ENCODE data around the gene ATP1A3. TPM values are rescaled to one million over a fixed set of nuclear protein-coding genes. Genes with fewer than 3 reads are reported as not detected.

ATP1A3 gene
- total RNA-seq, 1 experiment from 2014 or later: 12.1 TPM

DNA sequence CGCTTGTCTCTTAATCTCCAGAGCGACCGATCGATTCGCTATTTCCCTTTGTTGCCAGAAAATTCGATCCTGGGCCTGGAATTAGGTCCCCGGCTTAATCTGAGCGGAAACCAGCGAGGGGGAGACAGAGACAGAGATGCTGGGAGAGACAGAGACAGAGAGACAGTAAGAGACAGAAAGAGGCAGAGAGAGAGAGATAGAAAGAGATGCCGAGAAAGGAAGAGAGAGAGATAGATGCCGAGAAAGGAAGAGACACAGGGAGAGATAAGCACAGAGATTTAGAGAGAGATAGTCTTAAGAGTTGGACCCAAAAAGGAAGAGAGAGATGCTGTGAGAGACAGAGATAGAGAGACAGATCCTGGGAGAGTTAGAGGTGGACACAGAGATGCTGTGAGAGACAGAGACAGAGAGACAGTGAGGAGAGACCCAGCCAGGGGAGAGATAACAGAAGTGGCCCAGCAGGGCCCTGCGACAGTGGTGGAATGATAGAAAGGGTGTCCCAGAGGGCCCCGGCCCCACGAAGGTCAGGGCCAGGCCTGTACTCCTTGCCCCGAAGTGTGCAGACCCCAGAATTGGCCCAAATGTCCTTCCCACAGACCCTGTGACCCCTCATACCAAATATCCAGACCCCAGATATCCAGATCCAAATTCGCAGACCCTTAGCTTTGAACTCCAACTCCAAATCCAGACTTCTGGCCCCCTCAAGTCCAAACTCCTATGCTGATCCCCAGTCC, 67.1 kb downstream of the ATP1A3 start:
- H3K9me3 ChIP-seq (replicated peaks): no peaks in the 10 kb centered on the region
- H3K36me3 ChIP-seq: no peaks in the 10 kb centered on the region
- H3K27ac ChIP-seq: no peak overlapping the region
- peaks cover 56% of the 10 kb centered on the region for H3K27me3 ChIP-seq
- no peak overlapping the region for H3K4me3 ChIP-seq
- no peak for DNase-seq
- no peaks in the 10 kb centered on the region; the same call in 1 of the 2 replicates for H3K4me1 ChIP-seq

DNA sequence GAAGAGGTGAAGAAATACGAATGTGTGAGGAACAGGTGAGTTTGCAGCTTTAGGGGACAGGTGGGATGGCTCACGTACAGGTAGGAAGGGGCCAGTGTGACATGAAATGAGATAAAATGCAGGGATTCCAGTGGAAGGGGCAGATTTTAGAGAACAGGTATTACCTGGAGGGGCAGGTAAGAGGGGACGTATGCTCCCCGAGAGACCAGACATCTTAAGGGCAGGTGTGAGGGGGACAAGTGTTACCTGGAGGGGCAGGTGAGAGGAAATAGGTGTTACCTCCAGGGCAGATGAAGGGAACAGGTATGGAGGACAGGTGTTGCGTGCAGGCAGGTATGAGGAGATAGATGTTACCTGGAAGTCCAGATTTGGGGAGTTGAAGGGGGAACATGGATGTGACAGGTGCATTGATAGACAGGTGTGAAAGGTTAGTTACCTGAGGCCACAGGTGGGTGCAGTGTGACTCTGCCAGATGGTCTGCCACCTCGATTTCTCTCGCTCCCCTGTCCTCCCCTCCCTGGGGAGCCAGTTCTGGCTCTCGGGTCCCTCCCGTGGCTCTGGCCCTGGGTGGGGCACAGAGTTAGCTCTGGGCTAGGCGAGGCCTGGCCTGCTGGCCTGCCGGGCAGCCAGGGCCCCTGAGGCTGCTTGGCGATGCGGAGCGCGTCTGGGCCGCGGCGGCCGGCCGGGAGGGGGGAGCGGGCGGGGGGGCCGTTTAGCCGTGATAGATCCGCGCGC, 67.8 kb downstream of the ATP1A3 start:
- Histone ChIP-seq H3K36me3 (no peaks in the 10 kb centered on the region), H3K4me3 (no peak overlapping the region), H3K27ac (no peak overlapping the region), H3K9me3 (replicated peaks) (no peaks in the 10 kb centered on the region), H3K4me1 (no peaks in the 10 kb centered on the region), H3K27me3 (peaks cover 49% of the 10 kb centered on the region)
- DNase-seq: no peak

DNA sequence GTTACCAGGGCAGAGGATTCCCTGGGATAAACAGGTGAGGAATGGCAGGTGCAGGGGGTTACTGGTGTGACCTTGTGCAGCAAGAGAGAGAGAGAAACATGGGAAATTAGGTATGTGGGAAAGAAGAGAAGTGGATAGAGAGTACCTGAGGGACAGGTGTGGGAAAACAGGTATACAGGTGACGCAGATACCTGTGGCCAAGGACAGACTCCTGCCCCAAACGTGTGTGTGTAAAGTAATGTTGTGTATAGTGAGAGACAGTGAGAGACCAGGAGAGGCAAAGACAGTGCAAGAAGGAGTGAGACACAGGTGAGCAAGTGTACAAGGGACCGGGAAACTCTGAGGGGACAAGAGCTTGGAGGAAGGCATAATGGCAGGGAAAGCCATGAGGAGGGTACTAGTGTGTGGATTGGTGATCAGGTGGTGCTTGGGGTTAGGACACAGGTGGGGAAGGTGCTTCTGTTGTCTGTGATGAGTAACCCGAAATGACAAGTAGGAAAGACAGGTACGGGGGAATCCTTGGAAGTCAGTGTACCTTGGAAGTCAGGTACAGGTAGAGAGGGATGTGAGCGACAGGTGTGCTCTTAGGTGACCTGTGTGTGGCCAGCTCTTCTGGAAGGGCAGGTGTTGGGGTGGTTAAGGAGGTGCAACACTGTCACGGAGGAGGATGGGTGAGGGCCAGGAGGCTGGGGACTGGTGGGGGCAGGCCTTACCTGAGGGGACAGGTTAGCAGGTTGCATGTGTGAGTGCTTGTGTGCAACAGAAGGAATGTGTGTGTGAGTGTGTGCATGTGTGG, 68.6 kb downstream of the ATP1A3 start:
- peaks cover 41% of the 10 kb centered on the region for H3K27me3 ChIP-seq
- H3K27ac ChIP-seq: no peak overlapping the region
- no peaks in the 10 kb centered on the region for H3K36me3 ChIP-seq
- no peak overlapping the region for H3K4me3 ChIP-seq
- no peaks in the 10 kb centered on the region for H3K9me3 ChIP-seq (replicated peaks)
- no peaks in the 10 kb centered on the region for H3K4me1 ChIP-seq
- DNase-seq: no peak

DNA sequence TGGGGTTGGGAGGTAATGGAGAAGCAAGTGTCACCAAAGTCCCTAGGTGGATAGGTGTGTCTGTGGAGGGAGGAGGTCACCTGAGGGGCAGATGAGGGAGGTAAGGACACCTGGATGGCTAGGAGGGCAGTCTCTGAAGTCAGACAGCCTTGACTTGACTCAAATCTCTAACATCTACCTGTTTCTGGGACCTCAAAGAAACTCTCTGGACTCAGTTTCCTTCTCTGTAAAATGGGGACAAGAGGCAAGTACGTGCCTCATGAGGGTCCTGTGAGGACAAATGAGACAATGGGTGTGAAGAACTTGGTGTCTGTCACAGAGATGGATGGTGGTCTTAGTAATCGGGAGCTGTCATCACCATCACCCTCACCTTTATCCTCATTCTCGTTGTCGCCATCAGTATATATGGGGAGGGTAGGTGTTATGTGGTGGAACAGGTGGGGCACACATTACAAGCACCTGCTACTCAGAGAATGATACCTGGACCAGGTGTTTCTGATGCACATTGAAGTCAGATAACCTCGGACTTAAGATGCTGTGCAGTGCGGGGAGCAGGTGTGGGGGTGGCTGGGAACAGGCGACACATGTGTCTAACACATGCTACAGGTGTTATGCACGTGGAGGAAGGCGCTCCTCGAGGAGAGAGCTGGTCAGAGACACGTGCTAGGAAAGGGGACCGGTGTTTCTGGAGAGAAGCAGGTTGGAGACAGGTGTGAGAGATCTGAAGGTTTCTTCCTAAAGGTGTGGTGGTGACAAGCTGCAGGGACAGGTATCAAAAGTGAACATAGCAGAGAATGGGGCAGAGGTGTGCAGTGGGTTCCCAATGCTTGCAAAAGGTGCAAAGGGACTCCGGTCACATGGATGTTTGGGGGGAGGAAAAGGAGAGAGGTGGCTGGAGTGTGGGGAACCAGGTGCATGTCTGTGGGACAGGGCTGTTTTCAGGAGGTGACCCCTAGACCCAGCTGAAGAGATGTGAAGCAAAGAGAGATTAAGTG, 69.6 kb downstream of the ATP1A3 start:
- Histone ChIP-seq H3K27me3 (peaks cover 32% of the 10 kb centered on the region), H3K4me3 (no peak overlapping the region), H3K36me3 (no peaks in the 10 kb centered on the region), H3K9me3 (replicated peaks) (no peaks in the 10 kb centered on the region), H3K27ac (no peak overlapping the region), H3K4me1 (no peaks in the 10 kb centered on the region)
- DNase-seq: no peak

DNA sequence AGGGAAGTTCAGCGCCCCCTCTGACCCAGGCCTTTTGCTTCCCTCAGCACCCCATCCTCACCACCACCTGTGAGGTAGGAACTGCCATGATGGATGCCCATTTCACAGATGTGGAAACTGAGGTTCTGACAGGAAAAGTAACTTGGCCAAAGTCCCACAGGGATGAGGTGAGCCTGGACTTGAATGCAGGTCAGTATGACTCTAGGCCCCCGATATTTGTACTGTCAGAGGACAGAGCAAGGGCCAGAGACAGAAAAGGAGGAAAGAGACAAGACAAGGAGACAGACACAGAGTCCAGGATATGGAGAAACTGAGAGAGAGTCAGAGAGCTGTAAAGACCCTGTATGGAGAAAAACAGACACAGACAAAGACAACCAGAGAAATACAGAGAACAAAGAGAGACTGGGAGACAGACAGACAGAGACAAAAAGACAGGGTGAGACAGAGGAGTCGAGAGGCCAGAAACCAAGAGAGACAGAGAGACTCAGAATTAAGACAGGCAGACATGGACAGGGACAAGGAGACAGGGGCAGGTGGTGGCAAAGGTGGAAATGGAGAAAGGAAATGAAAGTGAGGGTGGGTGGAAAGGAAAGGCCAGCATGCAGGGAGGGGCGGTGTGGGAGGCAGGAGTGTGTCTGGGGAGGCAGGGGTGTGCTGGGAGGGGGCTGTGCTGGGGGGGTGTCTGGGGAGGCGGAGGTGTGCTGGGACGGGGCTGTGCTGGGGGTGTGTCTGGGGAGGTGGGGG, 70.8 kb downstream of the ATP1A3 start:
- no peaks in the 10 kb centered on the region for H3K4me1 ChIP-seq
- no peaks in the 10 kb centered on the region for H3K9me3 ChIP-seq (replicated peaks)
- H3K27me3 ChIP-seq: peaks cover 25% of the 10 kb centered on the region
- H3K4me3 ChIP-seq: no peak overlapping the region
- no peaks in the 10 kb centered on the region for H3K36me3 ChIP-seq
- H3K27ac ChIP-seq: no peak overlapping the region
- DNase-seq: no peak

DNA sequence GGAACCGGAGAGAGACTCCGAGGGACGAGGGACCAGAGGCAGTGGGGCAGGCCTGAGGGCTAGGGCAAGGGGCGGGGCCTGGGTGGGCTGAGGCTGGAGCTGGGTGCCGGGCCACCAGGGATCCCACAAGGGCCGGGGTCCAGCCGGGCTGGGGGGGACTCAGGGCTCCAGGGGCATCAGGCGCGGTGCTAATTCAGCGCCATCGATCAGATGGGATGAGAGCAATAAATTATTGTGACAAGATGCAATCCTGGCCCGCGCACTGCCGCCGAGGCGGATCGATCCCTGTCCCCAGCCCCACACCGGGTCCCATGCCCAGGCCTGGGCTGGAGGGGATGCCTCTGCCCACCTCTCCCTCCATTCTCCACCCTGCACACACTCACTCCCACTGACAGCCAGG, 71.4 kb downstream of the ATP1A3 start:
- Histone ChIP-seq H3K9me3 (replicated peaks) (no peaks in the 10 kb centered on the region), H3K4me3 (no peak overlapping the region), H3K27me3 (peaks cover 27% of the 10 kb centered on the region), H3K27ac (no peak overlapping the region), H3K4me1 (no peaks in the 10 kb centered on the region), H3K36me3 (no peaks in the 10 kb centered on the region)
- DNase-seq: no peak

DNA sequence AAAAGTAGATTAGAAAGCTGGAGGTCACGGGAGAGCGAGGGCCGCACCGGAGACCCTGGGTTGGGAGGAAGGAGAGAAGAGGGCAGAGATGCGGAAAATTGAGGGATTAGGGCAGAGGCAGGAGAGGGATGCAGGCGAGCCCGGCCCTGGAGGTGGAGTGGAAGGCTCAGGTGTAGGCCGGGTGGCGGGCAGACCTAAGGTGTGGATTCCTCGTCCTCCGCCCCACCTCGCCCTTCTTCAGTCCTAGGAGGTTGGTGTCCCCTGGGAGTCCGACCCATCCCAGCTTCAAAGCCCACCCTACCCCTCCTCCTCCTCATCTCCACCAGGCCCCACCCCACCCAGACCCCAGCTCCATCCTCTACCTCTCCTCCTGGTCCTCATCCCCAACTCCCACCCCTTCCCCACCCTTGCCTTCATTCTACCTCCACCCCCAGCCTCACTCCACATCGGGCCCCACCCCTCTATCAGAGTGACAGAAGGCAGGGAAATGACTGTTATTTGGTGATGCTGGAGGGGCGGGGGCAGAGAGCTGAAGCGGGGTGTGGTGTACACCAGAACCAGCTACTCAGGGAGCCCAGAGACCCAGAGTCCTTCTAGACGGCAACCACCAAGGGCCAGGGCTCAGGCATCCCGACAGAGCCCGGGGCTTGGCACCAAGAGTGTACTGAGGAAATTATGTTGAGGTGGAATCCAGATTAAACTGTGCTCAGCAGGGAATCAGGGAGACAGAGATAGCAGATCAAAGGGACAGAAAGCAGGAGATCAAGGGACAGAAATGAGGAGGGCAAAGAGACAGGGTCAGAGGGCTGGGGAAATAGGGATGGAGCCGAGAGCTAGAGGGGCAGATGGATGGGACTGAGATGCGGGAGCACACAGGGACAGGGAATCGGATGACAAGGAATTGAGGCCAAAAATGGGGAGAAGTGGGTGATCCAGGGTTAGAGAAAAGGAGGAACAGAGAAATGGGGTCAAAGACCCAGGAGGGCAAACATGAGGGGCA, 72.2 kb downstream of the ATP1A3 start:
- Histone ChIP-seq H3K27me3 (peaks cover 25% of the 10 kb centered on the region; the same call in 1 of the 2 replicates), H3K27ac (no peak overlapping the region), H3K4me3 (no peak overlapping the region), H3K4me1 (no peaks in the 10 kb centered on the region), H3K36me3 (no peaks in the 10 kb centered on the region), H3K9me3 (replicated peaks) (no peaks in the 10 kb centered on the region)
- DNase-seq: no peak

DNA sequence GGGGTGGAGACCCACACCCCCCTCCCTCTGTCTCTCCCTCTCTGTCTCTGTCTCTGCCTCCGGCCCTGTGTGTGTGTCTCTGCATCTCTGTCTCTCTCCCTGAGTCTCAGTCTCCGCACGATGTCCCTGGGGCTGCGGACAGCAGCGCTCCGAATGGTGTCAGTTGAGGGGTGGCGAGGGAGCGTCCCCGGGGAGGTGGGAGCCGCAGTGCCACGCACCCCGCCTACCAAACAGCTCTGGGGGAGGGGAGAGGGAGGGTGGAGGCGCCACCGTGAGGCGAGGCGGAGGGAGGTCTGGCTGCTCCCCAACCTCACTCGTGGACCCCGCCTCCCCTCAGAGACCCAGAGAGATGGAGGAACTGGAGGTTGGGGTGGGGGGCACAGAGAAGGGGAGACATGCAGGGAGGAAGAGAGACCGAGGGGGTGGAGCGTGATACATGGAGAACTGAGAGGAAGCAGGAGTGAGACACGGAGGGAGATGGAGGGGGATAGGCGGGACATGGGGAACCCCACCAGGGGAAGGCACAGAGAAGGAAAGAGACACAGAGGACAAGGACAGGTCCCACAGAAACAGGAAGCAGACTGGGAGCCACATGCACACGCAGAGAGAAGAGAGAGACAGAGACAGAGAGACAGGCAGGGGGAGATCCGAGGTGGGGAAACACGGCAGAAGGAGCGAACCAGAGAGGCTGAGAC, 73.0 kb downstream of the ATP1A3 start:
- Histone ChIP-seq H3K36me3 (no peaks in the 10 kb centered on the region), H3K4me3 (no peak overlapping the region), H3K27me3 (peaks cover 30% of the 10 kb centered on the region), H3K9me3 (replicated peaks) (no peaks in the 10 kb centered on the region), H3K4me1 (no peaks in the 10 kb centered on the region), H3K27ac (no peak overlapping the region)
- DNase-seq: no peak

DNA sequence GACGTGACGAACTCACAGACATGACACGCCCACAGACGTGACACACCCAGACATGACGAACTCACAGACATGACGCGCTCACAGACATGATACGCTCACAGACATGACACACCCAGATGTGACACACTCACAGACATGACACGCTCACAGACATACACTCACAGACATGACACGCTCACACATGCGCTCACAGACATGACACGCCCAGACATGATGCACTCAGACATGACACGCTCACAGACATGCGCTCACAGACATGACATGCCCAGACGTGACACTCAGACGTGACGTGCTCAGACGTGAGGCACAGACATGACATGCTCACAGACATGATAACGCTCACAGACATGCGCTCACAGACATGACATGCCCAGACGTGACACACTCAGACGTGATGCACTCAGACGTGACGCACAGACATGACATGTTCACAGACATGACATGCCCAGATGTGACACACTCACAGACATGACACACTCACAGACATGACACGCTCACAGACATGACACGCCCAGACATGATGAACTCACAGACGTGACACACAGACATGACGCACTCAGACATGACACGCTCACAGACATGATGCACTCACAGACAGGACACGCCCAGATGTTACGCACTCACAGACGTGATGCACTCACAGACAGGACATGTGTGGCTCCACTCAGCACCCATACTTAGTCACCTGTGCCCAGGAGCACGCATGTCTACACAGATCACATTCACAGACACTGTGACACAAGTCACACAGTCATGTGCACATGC, 73.9 kb downstream of the ATP1A3 start:
- H3K4me3 ChIP-seq: no peak overlapping the region
- DNase-seq: no peak
- H3K27ac ChIP-seq: no peak overlapping the region
- no peaks in the 10 kb centered on the region for H3K4me1 ChIP-seq
- H3K27me3 ChIP-seq: peaks cover 30% of the 10 kb centered on the region
- no peaks in the 10 kb centered on the region for H3K9me3 ChIP-seq (replicated peaks)
- no peaks in the 10 kb centered on the region for H3K36me3 ChIP-seq

DNA sequence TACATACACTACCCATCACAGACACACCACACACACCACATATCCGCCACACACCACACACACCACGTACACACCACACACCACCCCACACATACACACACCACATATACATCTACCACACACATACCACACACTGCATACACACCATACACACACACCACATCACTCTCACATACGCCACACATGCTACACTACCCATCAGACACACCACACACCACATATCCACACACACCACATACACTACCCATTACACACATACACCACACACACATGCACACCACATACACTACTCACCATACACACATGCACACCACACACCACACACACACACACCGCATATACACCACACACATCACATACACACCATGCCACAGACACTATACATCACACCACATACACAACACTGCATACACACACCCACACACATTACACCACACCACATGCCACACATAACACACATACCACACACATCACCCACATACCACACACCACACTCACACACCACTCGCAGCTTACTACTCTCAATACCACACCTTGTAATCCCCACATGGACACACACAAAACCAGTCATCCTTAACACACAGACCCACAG, 75.3 kb downstream of the ATP1A3 start:
- Histone ChIP-seq H3K27ac (no peak overlapping the region), H3K36me3 (no peaks in the 10 kb centered on the region), H3K9me3 (replicated peaks) (no peaks in the 10 kb centered on the region), H3K4me3 (no peak overlapping the region), H3K27me3 (peaks cover 36% of the 10 kb centered on the region), H3K4me1 (no peaks in the 10 kb centered on the region)
- no peak for DNase-seq

DNA sequence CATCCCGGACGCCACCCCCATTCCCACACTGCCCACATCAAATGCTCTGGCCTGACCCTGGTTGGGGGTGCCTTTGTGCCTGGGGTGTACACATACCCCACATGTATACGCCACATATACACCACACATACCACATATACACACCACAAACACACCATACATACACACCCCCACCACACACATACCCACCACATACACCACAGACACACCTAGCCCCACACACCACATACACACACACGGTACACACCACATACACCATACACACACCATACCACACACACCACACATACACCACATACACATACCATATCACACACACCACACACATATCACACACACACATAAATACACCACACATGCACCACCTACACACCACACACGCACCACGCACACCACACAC, 75.9 kb downstream of the ATP1A3 start:
- H3K9me3 ChIP-seq (replicated peaks): no peaks in the 10 kb centered on the region
- H3K27ac ChIP-seq: no peak overlapping the region
- no peaks in the 10 kb centered on the region for H3K36me3 ChIP-seq
- DNase-seq: no peak
- no peak overlapping the region for H3K4me3 ChIP-seq
- H3K27me3 ChIP-seq: peaks cover 37% of the 10 kb centered on the region
- no peaks in the 10 kb centered on the region for H3K4me1 ChIP-seq

All from SJCRH30 (cell line).